Measurements from ENCODE around the gene POU5F1. TPM values are rescaled to one million over a fixed set of nuclear protein-coding genes. Genes with fewer than 3 reads are reported as not detected.
A peak's percentile ranks its signal among the peaks of the same experiment; 100 is the strongest.
"Not testable (repeated sequence)": the region's sequence is repeated elsewhere in the genome, so short reads cannot be mapped to it uniquely, and the experiment has no call there.

Gene POU5F1
- total RNA-seq (1 to 10 TPM in 1 of 10 donors, under 1 TPM in 8, not detected in 1; 0.29 to 1.0 (median 0.34) TPM), polyA plus RNA-seq (1 to 10 TPM; 1.3 to 2.0 TPM)
- long read RNA-seq, donor 1 = 0 reads
- long read RNA-seq, donor 2 = 0 reads
- long read RNA-seq, donor 3 = 0 reads

- DNase-seq (no peak), ATAC-seq (no peak)
- Histone ChIP-seq H3K27me3 (no peaks in the 10 kb centered on the region), H3K4me1 (peaks cover 0 to 17% (median 0%) of the 10 kb centered on the region in 9 donors), H3K36me3 (peaks cover 0 to 9% (median 0%) of the 10 kb centered on the region in 9 donors), H3K9me3 (no peaks in the 10 kb centered on the region), H3K27ac (no peak within 1 kb of the TSS), H3K4me3 (no peak within 1 kb of the TSS)
- TF ChIP-seq CTCF (IDR thresholded peaks at IDR 0.05) = no peak
- 57 to 78% methylated on average over 9 of the region's 9 CpGs for WGBS, 2 donors
- intact Hi-C loops (cut with DNase I) = no loop called here
These were observed at the start of gene POU5F1 for GRCh38 chr6:31170600-31170881. Gene POU5F1 (minus strand): TSS chr6:31170682. CDS start chr6:31170620, 62 bp downstream.

- Histone ChIP-seq H3K9me3 (peaks cover 0 to 35% (median 0%) of the 10 kb centered on the region in 11 donors), H3K27me3 (no peaks in the 10 kb centered on the region), H3K4me1 (peaks cover 0 to 7% (median 0%) of the 10 kb centered on the region in 9 donors), H3K27ac (peak overlapping the region in 1 of 10 donors; percentile 74), H3K36me3 (no peaks in the 10 kb centered on the region), H3K4me3 (no peak overlapping the region)
- ATAC-seq = peak in 5 of 8 donors; percentile 39 to 72 (median 70)
- intact Hi-C loops (cut with DNase I) = loop anchor here in 1 of 10 donors (10.0 kb wide), 1 partner anchor 48 kb away; no protein-coding TSS in a partner anchor
- no peak for DNase-seq
- no peak for TF ChIP-seq CTCF (IDR thresholded peaks at IDR 0.05)
- 78 to 90% methylated on average over 7 of the region's 7 CpGs for WGBS, 2 donors
These were observed 45.9 kb upstream of the POU5F1 start for GRCh38 chr6:31216208-31216898.

- WGBS, 2 donors = 72 to 73% methylated on average over 2 of the region's 2 CpGs
- ATAC-seq, H3K4me1 ChIP-seq, DNase-seq, H3K36me3 ChIP-seq, H3K4me3 ChIP-seq, H3K27me3 ChIP-seq: not testable (repeated sequence)
- H3K9me3 ChIP-seq = peaks cover 0 to 35% (median 0%) of the 10 kb centered on the region in 11 donors
- peak overlapping the region in 2 of 10 donors; percentile 9 to 74 for H3K27ac ChIP-seq
- intact Hi-C loops (cut with DNase I) = loop anchor here in 1 of 10 donors (10.0 kb wide), 1 partner anchor 50 kb away; no protein-coding TSS in a partner anchor
These were observed 44.7 kb upstream of the POU5F1 start for GRCh38 chr6:31215216-31215615.

- WGBS, 2 donors = 76 to 86% methylated on average over 1 of the region's 1 CpG
These were observed 44.0 kb upstream of the POU5F1 start for GRCh38 chr6:31214516-31214915.

More at GRCh38 chr6:31214516-31214915, 44.0 kb upstream of the POU5F1 start:
- Histone ChIP-seq H3K27me3 (no peaks in the 10 kb centered on the region), H3K36me3 (no peaks in the 10 kb centered on the region), H3K4me1 (peaks cover 0 to 7% (median 0%) of the 10 kb centered on the region in 9 donors), H3K9me3 (peaks cover 0 to 35% (median 0%) of the 10 kb centered on the region in 11 donors), H3K4me3 (no peak overlapping the region), H3K27ac (no peak overlapping the region)
- no peak for DNase-seq
- TF ChIP-seq CTCF (IDR thresholded peaks at IDR 0.05) = no peak
- no peak for ATAC-seq
- intact Hi-C loops (cut with DNase I) = loop anchor here in 1 of 10 donors (10.0 kb wide), 1 partner anchor 50 kb away; no protein-coding TSS in a partner anchor

All from heart right ventricle (tissue), 16 donors.